NOMO-1 treated with DMSO at 0.1 percent for 48 hours (cell line): ENCODE data around the gene RGP1.
A peak's percentile ranks its signal among the peaks of the same experiment; 100 is the strongest.

Experiments
- DNase-seq: peaks from one replicate; lab custom pipeline; 2025; ENCODE audit not compliant: unreplicated experiment; lab: John Stamatoyannopoulos, UW

Gene RGP1

GRCh38 chr9:35719546-35719945 lies 29.5 kb upstream of the RGP1 start:
- no peak for DNase-seq

- DNase-seq: no peak
Measured at GRCh38 chr9:35723426-35723825, 25.7 kb upstream of the RGP1 start.

- DNase-seq: no peak
Measured at GRCh38 chr9:35723908-35724307, 25.2 kb upstream of the RGP1 start.

GRCh38 chr9:35725362-35725761 lies 23.7 kb upstream of the RGP1 start:
- DNase-seq: no peak

- peak; percentile 52 for DNase-seq
Measured at GRCh38 chr9:35726931-35727330, 22.2 kb upstream of the RGP1 start.

GRCh38 chr9:35727676-35728040 lies 21.4 kb upstream of the RGP1 start:
- DNase-seq: no peak

GRCh38 chr9:35728041-35728971 lies 20.8 kb upstream of the RGP1 start:
- peak; percentile 76 for DNase-seq

GRCh38 chr9:35729101-35729500 lies 20.0 kb upstream of the RGP1 start:
- no peak for DNase-seq

GRCh38 chr9:35729700-35730485 lies 19.2 kb upstream of the RGP1 start:
- peak; percentile 70 for DNase-seq

- DNase-seq: no peak
Measured at GRCh38 chr9:35730486-35730854, 18.6 kb upstream of the RGP1 start.

- DNase-seq: no peak
Measured at GRCh38 chr9:35731415-35732184, 17.5 kb upstream of the RGP1 start.

GRCh38 chr9:35732185-35732799 lies 16.8 kb upstream of the RGP1 start, which contains the start of the genes CREB3 and TLN1:
CREB3 (plus strand) TSS chr9:35732666; CDS start chr9:35732773, 107 bp downstream.
TLN1 (minus strand) TSS chr9:35732195; CDS start chr9:35725694, 6,501 bp downstream.
- peak; percentile 100 for DNase-seq

GRCh38 chr9:35732800-35733541 lies 16.1 kb upstream of the RGP1 start:
- DNase-seq: peak; percentile 56

- no peak for DNase-seq
Measured at GRCh38 chr9:35734096-35734495, 15.0 kb upstream of the RGP1 start.

- peak; percentile 71 for DNase-seq
Measured at GRCh38 chr9:35736201-35736633, 12.9 kb upstream of the RGP1 start.

- no peak for DNase-seq
Measured at GRCh38 chr9:35737143-35737542, 11.9 kb upstream of the RGP1 start.

- no peak for DNase-seq
Measured at GRCh38 chr9:35738186-35738585, 10.9 kb upstream of the RGP1 start.

- DNase-seq: no peak
Measured at GRCh38 chr9:35738924-35739323, 10.2 kb upstream of the RGP1 start.

- DNase-seq: no peak
Measured at GRCh38 chr9:35740243-35740642, 8.8 kb upstream of the RGP1 start.

GRCh38 chr9:35741740-35742139 lies 7.3 kb upstream of the RGP1 start:
- DNase-seq: no peak
